Measurements from ENCODE around the gene KLRK1.
"Not testable (repeated sequence)": the region's sequence is repeated elsewhere in the genome, so short reads cannot be mapped to it uniquely, and the experiment has no call there.

Gene KLRK1

DNA sequence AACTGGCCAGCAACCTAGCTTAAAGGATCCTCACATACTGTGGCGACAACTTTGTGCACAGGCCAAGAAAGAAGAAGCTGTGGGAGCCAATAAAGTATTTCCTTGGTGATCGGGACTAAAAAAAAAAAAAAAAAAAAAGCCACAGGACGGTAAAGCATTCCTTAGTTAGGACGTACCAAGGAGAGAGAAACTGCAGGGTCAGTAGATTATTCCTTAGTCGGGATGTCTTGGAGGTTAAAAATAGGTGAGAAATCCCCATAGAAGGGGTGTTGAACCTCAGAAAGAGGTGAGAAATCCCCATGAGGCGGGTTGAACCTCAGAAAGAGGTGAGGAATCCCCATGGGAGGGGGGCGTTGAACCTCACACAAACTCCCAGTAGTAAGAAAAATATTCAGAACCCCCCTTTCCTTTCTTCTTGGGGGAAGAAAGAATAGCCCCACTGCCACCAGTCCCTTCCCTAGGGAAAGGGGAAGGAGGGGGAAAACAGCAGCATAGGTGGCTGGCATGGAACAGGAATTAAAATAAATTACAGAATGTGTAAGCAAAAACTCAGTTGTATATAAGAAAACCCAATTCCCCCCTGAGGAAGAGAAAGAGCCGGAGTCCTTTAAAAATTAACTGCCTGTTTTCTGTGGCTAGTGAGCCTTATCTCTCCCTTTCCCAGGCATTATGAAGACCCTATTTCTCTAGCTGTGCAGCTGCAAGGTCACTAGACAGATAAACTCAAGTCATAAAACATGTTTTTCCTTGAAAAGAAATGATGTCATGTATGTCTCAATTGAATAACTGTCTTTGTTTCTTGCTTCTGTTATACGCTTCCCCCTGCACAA, 26.8 kb downstream of the KLRK1 start:
- DNase-seq (ENCODE audit: low spot score) = peak; percentile 11

DNA sequence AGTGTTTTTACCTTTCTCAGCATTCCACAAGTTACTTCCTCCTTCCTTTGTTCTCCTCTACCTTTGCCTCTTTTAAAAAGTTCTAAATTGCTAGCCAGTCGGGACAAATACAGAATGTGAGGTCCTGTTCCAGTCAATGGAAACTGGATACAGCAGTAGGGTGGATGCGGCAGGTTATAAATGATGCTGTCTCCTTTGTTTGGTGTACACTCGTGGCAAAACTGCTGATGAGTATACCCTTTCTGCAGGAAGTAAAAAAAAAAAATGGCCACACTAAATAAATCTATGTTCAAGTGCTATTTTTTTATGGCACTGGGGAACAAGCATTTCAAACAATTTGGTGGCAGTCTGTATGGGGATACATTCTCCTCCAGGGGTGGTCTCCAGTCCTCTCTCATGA, 27.5 kb downstream of the KLRK1 start:
- DNase-seq (ENCODE audit: low spot score) = no peak

DNA sequence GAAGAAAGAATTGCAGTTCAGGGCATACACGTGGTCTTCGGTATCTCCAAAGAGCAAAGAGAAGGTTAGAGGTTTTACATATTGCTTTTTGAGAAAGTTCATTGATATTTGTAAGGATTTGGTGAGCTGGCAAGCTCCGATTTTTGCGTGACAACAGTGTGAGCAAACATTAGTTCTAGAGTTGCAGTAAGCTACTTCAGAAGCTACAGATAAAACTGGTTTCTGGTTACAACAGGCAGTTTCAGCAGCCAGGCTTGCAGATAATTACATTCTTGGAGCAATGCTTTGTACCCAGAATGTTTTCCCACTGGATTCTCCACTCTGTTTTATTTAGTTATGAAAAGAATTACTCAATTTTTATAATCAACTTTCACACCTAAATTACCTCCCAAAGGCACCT, 28.2 kb downstream of the KLRK1 start:
- no peak for DNase-seq (ENCODE audit: low spot score)

DNA sequence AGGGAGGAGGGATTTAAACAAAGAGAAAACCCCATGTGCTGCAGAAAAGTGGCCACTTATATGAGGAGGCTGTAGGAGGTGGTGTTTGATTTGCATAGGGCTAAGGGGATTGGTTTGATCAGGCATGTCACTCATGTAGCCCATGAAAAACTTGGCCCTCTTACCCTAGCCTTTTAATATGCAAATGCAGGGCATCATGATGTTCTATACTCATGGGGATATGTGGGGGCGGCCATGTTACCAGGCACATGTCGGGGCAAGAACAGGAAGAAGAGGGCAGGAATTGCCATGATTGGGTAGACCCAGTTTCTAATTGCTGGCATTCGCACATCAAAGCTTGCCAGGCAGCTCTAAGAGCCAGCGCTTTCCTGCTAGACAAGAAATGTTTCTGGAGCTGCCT, 28.8 kb downstream of the KLRK1 start:
- no peak for DNase-seq (ENCODE audit: low spot score)

DNA sequence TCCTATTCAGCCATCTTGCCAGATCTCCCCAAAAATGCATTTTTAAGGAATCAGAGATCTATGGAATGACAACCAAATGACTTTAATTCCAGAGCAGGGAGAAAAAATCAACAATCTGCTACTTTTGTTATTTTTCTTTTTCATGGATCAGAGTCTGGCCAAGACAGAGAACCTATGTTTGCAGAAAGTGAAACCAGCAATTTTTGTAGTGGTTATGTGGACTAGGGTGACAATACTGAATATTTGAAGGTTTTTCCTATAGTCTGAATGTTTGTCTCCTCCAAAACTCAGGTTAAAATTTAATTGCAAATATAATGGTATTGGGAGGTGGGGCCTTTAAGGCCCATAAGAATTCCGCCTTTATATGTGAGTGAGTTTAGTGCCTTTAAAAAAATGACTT, 30.9 kb downstream of the KLRK1 start:
- no peak for DNase-seq (ENCODE audit: low spot score)

DNA sequence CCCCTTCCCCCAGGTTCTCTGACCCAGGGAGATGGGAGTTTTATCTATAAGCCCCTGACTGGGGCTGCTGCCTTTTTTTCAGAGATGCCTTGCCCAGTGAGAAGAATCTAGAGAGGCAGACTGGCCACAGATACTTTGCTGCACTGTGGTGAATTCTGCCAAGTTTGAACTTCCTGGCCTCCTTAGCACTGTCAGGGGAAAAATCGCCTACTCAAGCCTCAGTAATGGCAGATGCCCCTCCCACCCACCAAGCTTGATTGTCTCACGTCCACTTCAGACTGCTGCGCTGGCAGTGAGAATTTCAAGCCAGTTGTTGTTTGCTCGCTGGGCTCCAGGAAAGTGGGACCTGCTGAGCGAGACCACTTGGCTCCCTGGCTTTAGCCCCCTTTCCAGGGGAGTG, 31.7 kb downstream of the KLRK1 start:
- no peak for DNase-seq (ENCODE audit: low spot score)

DNA sequence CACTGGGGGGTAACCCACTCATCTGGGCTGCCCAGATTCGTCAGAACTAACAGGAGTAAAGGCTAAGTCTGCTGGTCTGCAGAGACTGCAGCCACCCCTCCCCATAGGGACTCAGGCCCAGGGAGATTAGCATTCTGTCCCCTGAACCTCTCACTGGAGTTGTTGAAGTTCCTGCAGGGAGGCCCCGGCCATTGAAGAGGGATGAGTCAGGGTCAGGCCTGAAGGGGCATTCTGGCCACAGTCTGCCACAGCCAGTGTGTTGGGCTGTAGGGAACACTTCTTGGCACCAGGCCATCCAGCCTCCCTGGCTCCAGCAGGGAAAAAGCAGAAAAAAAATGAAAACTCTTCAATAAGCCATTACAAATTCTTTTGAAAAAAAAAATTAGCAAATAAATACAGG, 35.3 kb downstream of the KLRK1 start:
- no peak for DNase-seq (ENCODE audit: low spot score)

DNA sequence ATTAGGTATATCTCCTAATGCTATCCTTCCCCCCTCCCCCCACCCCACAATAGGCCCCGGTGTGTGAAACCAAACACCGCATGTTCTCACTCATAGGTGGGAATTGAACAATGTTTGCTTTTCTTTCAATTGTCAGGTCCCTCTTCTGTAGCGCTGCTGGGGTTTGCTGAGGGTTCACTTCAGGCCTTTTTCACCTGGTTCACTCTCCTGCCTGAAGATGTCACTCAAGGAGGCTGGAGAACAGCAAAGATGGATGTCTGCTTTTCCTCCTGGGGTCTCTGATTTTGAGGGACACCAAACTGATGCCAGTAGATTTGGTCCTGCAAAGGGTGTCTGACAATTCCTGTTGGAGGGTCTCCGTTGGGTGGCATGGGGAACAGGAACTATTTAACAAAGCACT, 35.8 kb downstream of the KLRK1 start:
- no peak for DNase-seq (ENCODE audit: low spot score)

DNA sequence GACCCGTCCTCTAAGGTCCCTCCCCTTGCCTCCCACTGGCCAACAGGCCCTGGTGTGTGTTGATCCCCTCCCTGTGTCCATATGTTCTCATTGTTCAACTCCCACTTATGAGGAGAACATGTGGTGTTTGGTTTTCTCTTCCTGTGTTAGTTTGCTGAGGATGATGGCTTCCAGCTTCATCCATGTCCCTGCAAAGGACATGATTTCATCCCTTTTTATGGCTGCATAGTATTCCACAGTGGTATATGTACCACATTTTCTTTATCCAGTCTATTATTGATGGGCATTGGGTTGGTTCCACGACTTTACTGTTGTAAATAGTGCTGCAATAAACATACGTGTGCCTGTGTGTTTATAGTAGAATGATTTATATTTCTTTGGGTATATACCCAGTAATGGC, 38.4 kb downstream of the KLRK1 start:
- not testable (repeated sequence) for DNase-seq (ENCODE audit: low spot score)

DNA sequence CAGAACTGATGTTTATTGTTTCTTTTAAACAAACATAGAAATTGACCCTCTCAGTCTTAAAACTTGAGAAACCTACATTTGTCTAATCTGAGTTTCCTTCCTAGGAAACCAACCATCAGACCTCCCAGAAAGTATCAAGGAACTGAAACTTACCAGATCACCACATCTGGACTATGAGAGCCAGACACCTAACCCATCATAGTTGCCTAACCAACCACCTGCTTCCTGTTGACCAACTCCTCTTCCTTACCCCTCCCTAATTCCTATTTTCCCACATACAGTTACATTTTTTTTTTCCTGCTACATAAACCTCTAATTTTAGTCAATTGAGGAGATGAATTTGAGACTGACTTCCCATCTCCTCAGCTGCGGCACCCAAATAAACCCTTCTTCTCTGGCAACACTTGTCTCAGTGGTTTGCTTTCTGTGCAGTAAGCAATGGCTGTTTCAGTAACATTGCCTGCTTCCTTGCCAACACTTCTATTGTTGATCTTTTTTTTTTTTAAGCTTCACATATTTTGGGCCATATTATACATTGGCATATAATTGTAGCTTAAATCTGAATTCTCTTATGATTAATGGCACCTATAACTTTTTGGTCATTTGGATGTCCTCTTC, 47.8 kb downstream of the KLRK1 start:
- no peak for DNase-seq (ENCODE audit: low spot score)

DNA sequence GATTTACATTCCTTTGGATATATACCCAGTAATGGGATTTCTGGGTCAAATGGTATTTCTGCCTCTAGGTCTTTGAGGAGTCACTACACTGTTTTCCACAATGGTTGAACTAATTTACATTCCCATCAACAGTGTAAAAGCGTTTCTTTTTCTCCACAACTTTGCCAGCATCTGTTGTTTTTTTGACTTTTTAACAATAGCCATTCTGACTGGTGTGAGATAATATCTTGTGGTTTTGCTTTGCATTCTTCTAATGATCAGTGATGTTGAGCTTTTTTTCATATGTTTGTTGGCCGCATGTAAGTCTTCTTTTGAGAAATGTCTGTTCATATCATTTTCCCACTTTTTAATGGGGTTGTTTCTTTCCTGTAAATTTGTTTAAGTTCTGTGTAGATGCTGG, 48.9 kb downstream of the KLRK1 start:
- not testable (repeated sequence) for DNase-seq (ENCODE audit: low spot score)

DNA sequence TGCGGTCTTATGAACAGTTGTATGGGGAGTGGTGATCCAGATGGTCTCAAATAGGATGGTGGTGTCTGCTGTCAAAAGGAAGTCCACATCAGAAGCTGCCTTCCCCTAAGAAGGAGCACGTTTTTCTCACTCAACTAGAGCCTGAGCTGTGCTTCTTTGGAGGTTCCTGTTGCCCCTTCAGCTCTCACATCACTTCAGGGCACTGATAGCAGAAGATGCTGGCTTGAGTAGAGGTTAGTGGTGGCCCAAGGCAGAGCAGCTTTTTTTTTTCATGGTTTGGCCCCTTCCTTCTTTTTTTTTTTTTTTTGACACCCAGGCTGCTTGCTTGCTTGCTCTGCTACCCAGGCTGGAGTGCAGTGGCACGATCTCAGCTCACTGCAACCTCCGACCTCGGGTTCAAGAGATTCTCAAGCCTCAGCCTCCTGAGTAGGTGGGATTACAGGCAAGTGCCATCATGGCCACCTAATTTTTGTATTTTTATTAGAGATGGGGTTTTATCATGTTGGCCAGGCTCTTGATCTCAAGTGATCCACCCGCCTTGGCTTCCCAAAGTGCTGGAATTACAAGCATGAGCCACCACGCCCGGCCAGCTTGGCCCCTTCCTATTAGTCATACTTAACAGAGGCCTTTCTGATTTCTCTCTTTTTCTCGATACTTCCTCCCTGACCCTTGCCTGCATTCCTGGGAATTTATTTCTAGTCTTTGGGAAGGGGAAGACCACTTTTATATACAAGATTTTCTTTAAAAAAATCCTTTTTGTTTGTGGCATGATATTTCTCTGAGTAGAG, 50.6 kb downstream of the KLRK1 start:
- DNase-seq (ENCODE audit: low spot score) = no peak

DNA sequence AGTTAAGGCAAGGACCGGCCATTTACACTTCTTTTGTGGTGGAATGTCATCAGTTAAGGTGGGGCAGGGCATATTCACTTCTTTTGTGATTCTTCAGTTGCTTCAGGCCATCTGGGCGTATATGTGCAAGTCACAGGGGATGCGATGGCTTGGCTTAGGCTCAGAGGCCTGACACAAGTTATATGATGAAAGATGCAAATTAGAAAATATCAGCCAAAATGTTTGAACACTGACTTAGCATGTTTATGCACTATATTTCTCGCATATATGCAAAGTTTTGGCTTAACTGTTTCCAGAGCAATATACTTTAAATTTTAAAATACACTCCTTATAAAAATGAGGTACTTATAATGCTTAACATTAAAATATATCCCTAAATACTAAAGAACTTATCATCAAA, 51.4 kb downstream of the KLRK1 start:
- not testable (repeated sequence) for DNase-seq (ENCODE audit: low spot score)

DNA sequence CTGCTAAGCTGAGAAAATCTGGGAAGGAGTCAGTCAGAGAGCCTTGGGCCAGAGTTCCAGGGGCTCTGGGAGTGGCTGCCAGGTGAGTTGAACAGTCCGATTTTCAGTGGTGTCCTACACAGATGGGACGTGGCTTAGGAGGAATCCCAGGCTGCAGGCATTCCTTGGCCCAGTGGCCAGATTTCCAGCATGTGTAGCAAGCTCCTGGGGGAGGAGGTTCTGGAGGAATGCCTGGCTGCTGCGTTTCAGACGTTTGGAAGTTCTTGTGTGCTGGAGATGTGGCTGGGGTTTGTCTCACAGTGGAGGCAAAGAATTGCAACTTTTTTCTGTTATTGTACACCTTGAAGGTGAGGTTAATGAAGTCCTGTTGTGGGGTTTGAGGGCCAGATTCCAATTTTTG, 53.6 kb downstream of the KLRK1 start:
- not testable (repeated sequence) for DNase-seq (ENCODE audit: low spot score)

DNA sequence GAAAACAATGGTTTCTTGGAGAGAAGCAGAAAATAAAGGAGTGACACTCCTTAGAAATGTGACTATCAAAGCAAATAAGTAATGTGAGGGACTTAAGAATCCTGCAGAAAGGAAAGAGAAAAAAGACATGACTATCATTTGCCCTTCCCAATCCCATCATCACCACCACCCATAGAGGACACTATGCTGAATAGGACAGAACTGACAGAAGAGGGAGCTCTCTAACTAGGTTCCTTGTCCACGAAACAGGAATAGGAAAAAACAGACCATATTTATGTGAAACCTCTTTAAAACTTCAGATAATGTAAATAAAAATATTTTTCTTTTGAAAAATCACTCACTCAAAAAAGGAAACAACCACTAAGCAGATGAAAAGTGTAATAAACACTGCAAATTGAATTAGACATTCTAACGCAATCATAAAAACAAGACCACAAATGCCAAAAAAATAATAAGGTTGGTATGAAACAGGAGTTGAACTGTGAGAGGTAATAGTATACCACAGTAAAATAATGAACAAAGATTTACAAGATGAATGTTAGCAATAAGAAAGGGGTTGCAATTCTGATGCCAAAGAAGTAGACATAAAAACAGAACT, 58.1 kb downstream of the KLRK1 start:
- DNase-seq (ENCODE audit: low spot score) = peak; percentile 38

DNA sequence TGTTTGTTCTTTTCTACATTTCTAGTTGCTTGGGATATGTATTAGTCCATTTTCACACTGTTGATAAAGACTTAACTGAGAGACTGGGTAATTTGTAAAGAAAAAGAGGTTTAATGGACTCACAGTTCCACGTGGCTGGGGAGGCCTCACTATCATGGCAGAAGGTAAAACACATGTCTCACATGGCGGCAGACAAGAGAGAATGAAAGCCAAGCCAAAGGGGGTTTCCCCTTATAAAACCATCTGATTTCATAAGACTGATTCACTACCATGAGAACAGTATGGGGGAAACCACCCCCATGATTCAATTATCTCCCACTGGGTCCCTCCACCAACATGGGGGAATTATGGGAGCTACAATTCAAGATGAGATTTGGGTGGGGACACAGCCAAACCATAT, 61.1 kb downstream of the KLRK1 start:
- DNase-seq (ENCODE audit: low spot score) = not testable (repeated sequence)

Measured in hematopoietic multipotent progenitor cell treated with erythropoietin and hydrocortisone succinate and interleukin-3 and kit ligand, for 15 days (in vitro differentiated cells).